Neural cell (in vitro differentiated cells): Measurements from ENCODE around the gene ZNF285. TPM values are rescaled to one million over a fixed set of nuclear protein-coding genes. Genes with fewer than 3 reads are reported as not detected.

Experiments
- H2AFZ ChIP-seq: fragments of 200-600, 300-800 bp; sonication (generic), shearing (Covaris generic); 2 replicates; pipeline ENCODE4 v1.6.0; 2014; ENCODE audit warnings: low read depth, mild to moderate bottlenecking, antibody characterized with exemption, low read length, moderate library complexity
- H3F3A ChIP-seq: fragments of 200-600 bp; shearing (Covaris generic); 2 replicates; pipeline ENCODE4 v1.6.1; 2016; ENCODE audit warnings: mild to moderate bottlenecking, moderate library complexity, mixed read lengths, antibody characterized with exemption, low read length; ENCODE audit not compliant: insufficient read depth, poor library complexity, severe bottlenecking
- H3K27ac ChIP-seq: fragments of 200-600, 300-800 bp; sonication (generic), shearing (Covaris generic); 2 replicates; pipeline ENCODE4 v1.5.1; 2014; ENCODE audit warnings: mild to moderate bottlenecking, low read length, moderate library complexity
- H3K27me3 ChIP-seq: fragments of 300-800, 200-600 bp; sonication (generic), shearing (Covaris generic); 2 replicates; pipeline ENCODE4 v1.6.0; 2014; ENCODE audit warnings: mild to moderate bottlenecking, low read depth, low read length, moderate library complexity; ENCODE audit not compliant: insufficient read depth
- H3K36me3 ChIP-seq: fragments of 300-800, 200-600 bp; sonication (generic), shearing (Covaris generic); 2 replicates; pipeline ENCODE4 v1.5.1; 2014; ENCODE audit warnings: mild to moderate bottlenecking, antibody characterized with exemption, low read length, moderate library complexity; ENCODE audit not compliant: insufficient read depth
- H3K4me2 ChIP-seq: fragments of 300-800, 200-600 bp; sonication (generic), shearing (Covaris generic); 2 replicates; pipeline ENCODE4 v1.6.0; 2014; ENCODE audit warnings: mild to moderate bottlenecking, low read length
- H3K4me3 ChIP-seq: fragments of 300-800, 200-600 bp; sonication (generic), shearing (Covaris generic); 2 replicates; pipeline ENCODE4 v1.5.1; 2014; ENCODE audit warnings: mild to moderate bottlenecking, low read length, moderate library complexity
- H3K79me2 ChIP-seq: fragments of 200-600 bp; shearing (Covaris generic); replicated peaks from 2 replicates; pipeline ENCODE4 v1.6.0; 2014; ENCODE audit warnings: mild to moderate bottlenecking, low read length, moderate library complexity; ENCODE audit not compliant: insufficient read depth
- H3K9ac ChIP-seq: fragments of 300-800, 200-600 bp; sonication (generic), shearing (Covaris generic); 2 replicates; pipeline ENCODE4 v1.6.1; 2016; ENCODE audit warnings: mild to moderate bottlenecking, low read length, mixed read lengths
- H3K9me2 ChIP-seq: fragments of 200-600 bp; shearing (Covaris generic); 2 replicates; pipeline ENCODE4 v1.6.1; 2016; ENCODE audit warnings: mild to moderate bottlenecking, low read length, mixed read lengths; ENCODE audit not compliant: insufficient read depth
- H3K9me3 ChIP-seq: fragments of 200-600, 300-800 bp; sonication (generic), shearing (Covaris generic); 2 replicates; pipeline ENCODE4 v1.6.1; 2016; ENCODE audit warnings: mild to moderate bottlenecking, mixed run types, low read length, moderate library complexity, mixed read lengths
- H4K20me1 ChIP-seq: fragments of 200-600 bp; shearing (Covaris generic); 2 replicates; pipeline ENCODE4 v1.6.1; 2016; ENCODE audit warnings: mild to moderate bottlenecking, mixed run types; ENCODE audit not compliant: insufficient read depth
- CTCF ChIP-seq: fragments of 450-650 bp; IDR thresholded peaks from 2 replicates; pipeline ENCODE4 v1.5.1; 2014; ENCODE audit warnings: antibody characterized with exemption, mild to moderate bottlenecking, moderate library complexity; ENCODE audit not compliant: poor library complexity, severe bottlenecking
- EP300 ChIP-seq: fragments of 450-650 bp; conservative IDR thresholded peaks from 2 replicates; pipeline ENCODE4 v1.6.1; 2014; ENCODE audit warnings: antibody characterized with exemption, mild to moderate bottlenecking, moderate library complexity; ENCODE audit not compliant: poor library complexity, severe bottlenecking
- EZH2 ChIP-seq: fragments of 200-600, 300-800 bp; shearing (Covaris generic), sonication (generic); IDR thresholded peaks from 2 replicates; pipeline ENCODE4 v1.6.1; 2014; ENCODE audit warnings: antibody characterized with exemption, low read length, borderline replicate concordance, mild to moderate bottlenecking; ENCODE audit not compliant: insufficient read depth, poor library complexity, severe bottlenecking
- MXI1 ChIP-seq: fragments of 450-650 bp; conservative IDR thresholded peaks from 2 replicates; pipeline ENCODE4 v1.6.1; 2014; ENCODE audit warnings: antibody characterized with exemption, mild to moderate bottlenecking; ENCODE audit not compliant: poor library complexity, severe bottlenecking
- POLR2AphosphoS5 ChIP-seq: IDR thresholded peaks from 2 replicates; pipeline ENCODE4 v1.6.1; 2012
- RAD21 ChIP-seq: fragments of 450-650 bp; conservative IDR thresholded peaks from 2 replicates; pipeline ENCODE4 v1.6.1; 2014; ENCODE audit warnings: antibody characterized with exemption, mild to moderate bottlenecking, moderate library complexity
- SMC3 ChIP-seq: fragments of 450-650 bp; conservative IDR thresholded peaks from 2 replicates; pipeline ENCODE4 v1.6.1; 2014; ENCODE audit warnings: antibody characterized with exemption, mild to moderate bottlenecking, moderate library complexity; ENCODE audit not compliant: poor library complexity
- TAF1 ChIP-seq: IDR thresholded peaks from 2 replicates; pipeline ENCODE4 v1.6.1; 2012; ENCODE audit warnings: low read depth
- polyA plus RNA-seq: library from polyadenylated mRNA; depleted of rRNA; stranded (reverse); fragments of >200 nt; gene quantifications from 2 replicates; pipeline ENCODE4 v1.2.3, GENCODE V29; 2014
- TF ChIP-seq, protein P1 (sequence below): IDR thresholded peaks from 2 replicates; pipeline ENCODE4 v1.6.1; 2012; ENCODE audit warnings: borderline replicate concordance

Gene ZNF285
- polyA plus RNA-seq, 1 donor from 2014 or later, result 47.1 TPM

- Histone ChIP-seq H3K4me2 (no peak overlapping the region), H3K27me3 (no peaks in the 10 kb centered on the region), H3K9ac (no peak overlapping the region), H2AFZ (no peak overlapping the region), H3F3A (no peaks in the 10 kb centered on the region), H3K79me2 (peaks cover 33% of the 10 kb centered on the region), H4K20me1 (no peaks in the 10 kb centered on the region), H3K4me3 (no peak overlapping the region), H3K9me2 (no peaks in the 10 kb centered on the region), H3K9me3 (peaks cover 10% of the 10 kb centered on the region), H3K36me3 (peaks cover 5% of the 10 kb centered on the region), H3K27ac (no peak overlapping the region)
- no peak for TF ChIP-seq SMC3
- no peak for TF ChIP-seq CTCF
- TF ChIP-seq POLR2AphosphoS5, result no peak
- TF ChIP-seq EZH2, result no peak
- no peak for TF ChIP-seq MXI1
These were observed 54.9 kb downstream of the ZNF285 start for GRCh38 chr19:44346556-44346955.

- Histone ChIP-seq H3K4me2 (no peak overlapping the region), H3K36me3 (peaks cover 5% of the 10 kb centered on the region), H3K9me3 (peaks cover 10% of the 10 kb centered on the region), H3K9me2 (no peaks in the 10 kb centered on the region), H4K20me1 (no peaks in the 10 kb centered on the region), H3K27me3 (no peaks in the 10 kb centered on the region), H2AFZ (no peak overlapping the region), H3F3A (no peaks in the 10 kb centered on the region), H3K9ac (no peak overlapping the region), H3K4me3 (no peak overlapping the region), H3K79me2 (peaks cover 30% of the 10 kb centered on the region), H3K27ac (no peak overlapping the region)
- TF ChIP-seq MXI1, result no peak
- no peak for TF ChIP-seq EP300
- TF ChIP-seq SMC3, result no peak
- TF ChIP-seq POLR2AphosphoS5, result no peak
- TF ChIP-seq EZH2, result no peak
- no peak for TF ChIP-seq RAD21
- no peak for TF ChIP-seq TAF1
- TF ChIP-seq, protein P1, sequence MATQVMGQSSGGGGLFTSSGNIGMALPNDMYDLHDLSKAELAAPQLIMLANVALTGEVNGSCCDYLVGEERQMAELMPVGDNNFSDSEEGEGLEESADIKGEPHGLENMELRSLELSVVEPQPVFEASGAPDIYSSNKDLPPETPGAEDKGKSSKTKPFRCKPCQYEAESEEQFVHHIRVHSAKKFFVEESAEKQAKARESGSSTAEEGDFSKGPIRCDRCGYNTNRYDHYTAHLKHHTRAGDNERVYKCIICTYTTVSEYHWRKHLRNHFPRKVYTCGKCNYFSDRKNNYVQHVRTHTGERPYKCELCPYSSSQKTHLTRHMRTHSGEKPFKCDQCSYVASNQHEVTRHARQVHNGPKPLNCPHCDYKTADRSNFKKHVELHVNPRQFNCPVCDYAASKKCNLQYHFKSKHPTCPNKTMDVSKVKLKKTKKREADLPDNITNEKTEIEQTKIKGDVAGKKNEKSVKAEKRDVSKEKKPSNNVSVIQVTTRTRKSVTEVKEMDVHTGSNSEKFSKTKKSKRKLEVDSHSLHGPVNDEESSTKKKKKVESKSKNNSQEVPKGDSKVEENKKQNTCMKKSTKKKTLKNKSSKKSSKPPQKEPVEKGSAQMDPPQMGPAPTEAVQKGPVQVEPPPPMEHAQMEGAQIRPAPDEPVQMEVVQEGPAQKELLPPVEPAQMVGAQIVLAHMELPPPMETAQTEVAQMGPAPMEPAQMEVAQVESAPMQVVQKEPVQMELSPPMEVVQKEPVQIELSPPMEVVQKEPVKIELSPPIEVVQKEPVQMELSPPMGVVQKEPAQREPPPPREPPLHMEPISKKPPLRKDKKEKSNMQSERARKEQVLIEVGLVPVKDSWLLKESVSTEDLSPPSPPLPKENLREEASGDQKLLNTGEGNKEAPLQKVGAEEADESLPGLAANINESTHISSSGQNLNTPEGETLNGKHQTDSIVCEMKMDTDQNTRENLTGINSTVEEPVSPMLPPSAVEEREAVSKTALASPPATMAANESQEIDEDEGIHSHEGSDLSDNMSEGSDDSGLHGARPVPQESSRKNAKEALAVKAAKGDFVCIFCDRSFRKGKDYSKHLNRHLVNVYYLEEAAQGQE, result no peak
- TF ChIP-seq CTCF, result no peak
These were observed 55.4 kb downstream of the ZNF285 start for GRCh38 chr19:44345959-44346358.
